Cortex of kidney (tissue), 1 donor: ENCODE measurements around the gene SCG3.

ENCODE experiments used
- DNase-seq: peaks from one replicate; lab custom pipeline; 2025; lab: John Stamatoyannopoulos, UW

Gene SCG3

GRCh38 chr15:51727141-51727897 lies 46.0 kb downstream of the SCG3 start:
- DNase-seq: no peak

- no peak for DNase-seq
These were observed 50.4 kb downstream of the SCG3 start for GRCh38 chr15:51731549-51732267.

DNA sequence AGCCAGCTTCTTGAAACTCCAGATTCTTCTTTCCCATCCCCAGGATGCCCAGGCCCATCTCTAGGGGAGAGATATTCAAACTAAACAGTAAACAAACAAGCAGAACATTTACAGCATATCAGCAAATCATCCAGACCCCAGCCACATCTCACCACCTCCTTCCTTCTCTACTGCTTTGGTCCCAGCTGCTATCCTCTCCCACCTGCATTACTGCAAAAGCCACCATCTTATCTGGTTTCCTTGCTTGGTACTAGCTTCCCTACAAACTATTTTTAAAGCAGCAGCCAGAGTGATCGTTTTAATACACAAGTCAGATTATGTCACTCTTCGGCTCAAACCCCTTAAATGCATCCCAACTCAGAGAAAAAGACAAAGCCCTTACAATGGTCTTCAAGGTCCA lies 51.3 kb downstream of the SCG3 start:
- DNase-seq: no peak

DNA sequence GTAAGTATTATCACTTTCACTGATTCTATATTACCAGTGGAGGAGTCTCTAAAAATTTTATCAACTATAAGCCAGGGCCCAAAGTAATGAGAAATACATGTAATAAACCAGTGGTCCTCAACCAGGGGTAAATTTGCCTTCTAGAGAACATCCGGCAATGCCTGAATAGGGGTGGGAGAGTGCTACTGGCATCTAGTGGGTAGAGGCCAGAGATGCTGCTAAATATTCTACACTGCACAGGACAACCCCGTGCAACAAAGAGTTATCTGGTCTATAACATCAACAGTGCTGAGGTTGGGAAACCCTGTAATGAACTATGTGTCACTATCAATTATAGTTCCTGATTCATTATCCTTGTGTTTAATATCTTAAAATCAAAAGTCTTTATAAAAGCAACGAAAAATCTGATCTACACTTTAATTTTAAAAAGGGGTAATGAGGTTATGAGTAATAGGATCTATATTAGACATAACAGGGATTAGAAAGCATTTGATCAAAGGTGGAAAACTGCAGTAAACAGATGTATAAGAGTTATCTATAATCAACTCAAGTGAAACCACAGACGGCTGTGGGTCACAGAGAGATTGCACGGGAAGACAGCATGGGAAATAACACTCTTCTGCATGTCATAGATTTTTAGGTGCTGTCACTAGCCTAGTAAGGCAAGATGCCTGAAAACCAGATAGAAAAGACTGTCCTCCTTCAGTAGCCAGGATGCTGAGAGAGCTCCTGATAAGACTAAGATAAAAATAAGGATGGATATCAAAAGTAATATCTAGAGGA lies 54.1 kb downstream of the SCG3 start:
- DNase-seq: no peak

DNA sequence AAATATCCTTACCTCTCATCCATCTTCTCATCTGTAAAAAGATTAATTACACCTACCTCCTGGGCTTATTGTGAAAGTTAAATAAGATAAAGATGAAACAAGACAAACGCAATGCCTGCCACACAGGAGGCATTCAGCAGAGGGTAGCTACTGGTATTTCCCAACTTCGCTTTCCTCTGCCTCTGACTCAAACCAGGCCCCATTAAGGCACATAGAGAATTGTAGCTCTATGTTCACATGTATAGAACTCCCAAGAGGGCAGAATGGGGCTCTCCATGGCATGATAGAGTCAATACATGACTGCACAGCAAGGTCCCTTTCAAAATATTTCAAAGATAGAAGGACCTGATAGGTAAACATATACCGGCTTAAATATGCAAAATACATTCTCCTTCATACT lies 54.8 kb downstream of the SCG3 start:
- no peak for DNase-seq

GRCh38 chr15:51736751-51737521 lies 55.6 kb downstream of the SCG3 start:
- no peak for DNase-seq

GRCh38 chr15:51737522-51738305 lies 56.4 kb downstream of the SCG3 start, which contains the start of gene LYSMD2:
Gene LYSMD2 (minus strand): TSS chr15:51737655. CDS start chr15:51737622, 33 bp downstream.
- no peak for DNase-seq

DNA sequence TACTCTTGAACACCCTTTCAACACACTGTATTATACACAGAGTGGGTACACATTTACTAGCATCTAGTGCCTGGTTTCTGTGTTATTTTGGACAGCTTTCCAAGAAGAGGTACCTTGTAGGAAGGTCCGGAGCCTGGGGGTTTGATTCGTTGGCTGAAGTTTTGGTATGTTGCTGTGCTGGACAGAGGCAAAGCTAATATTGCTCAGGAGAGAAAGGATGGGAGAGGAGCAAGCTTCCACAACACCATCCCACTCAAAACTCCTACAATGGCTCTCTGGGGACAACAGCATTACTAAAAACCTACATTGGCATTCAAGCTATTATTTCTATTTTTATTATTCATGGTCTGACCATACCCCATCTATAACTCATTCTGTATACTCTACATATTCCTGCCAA lies 57.2 kb downstream of the SCG3 start:
- DNase-seq: no peak

- no peak for DNase-seq
These were observed 57.9 kb downstream of the SCG3 start for GRCh38 chr15:51739061-51739712.

DNA sequence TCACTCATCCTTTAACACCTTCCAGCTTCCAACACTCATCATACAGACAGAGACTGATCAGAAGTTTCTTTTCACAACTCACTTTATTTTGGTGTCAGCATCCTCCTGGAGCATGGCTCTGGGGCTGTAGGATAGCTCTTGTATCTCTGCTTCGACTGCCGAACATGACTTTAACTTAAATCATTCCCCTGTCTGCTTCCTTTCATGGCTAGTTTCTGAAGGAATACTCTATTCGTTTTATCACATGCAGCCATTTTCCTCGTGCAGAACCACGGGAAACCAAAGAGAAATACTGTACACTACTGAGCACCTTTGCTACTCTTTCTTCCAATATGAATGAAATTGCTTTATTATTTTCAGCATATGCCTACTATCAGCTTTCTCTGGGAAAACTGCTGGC lies 68.0 kb downstream of the SCG3 start:
- no peak for DNase-seq

DNA sequence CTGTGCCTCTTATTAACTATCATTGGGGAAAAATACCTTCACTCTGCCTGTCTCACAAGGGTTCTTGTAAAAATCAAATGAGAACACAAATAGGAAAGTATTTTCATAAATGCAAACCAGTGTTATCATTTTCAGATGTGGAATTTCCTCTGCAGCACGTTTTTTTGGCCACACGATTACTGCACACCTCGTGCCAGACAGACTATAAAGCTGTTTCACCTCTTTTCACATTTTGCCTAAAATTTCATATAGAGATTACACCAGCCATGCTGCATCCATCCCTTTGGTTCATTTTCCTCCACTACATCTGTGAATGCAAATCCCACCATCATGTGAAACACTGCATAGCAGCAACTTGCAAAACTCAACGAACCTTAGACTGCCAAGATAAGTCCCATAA lies 68.9 kb downstream of the SCG3 start:
- no peak for DNase-seq

DNA sequence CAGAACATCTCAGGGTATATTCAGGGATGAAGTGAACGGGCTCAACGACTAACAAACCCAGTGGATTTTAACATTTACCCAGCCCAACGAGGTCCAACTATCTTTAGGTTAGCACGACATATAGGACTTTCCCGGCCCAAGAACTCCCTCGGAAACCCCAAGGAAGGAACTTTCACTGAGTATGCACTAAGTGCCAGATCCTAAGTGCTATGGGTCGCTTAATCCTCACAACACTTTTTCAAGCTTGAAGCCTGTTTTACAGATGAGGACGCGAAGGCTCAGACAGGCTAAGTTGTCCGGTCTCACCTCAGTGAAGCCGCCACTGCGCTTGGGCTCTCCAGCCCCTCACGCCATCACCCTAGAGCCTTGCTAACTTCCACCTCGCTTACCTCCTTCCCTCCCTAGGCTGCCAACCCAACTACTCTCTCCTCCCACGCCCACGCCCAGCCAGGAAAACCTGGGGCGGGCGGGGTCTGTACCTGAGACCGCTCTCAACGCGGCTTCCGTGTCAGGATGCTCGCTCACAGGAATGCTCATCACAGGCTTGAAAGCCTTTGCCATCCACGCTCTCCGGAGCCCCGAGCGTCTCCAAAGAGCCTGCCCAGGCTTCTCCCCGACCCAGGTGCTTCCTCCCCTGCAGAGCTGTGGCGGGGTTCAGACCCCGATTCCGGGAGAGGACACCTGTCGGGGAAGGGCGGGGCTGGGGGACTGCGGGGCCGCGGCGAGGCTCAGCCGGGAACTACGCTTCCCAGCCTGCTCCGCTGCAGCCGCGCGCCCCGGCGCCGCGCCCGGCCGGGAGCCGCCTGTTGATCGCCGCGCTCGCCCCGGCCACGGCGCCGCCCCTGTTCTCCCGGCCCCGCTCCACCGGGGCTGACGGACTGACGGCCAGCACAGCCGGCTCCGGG lies 69.7 kb downstream of the SCG3 start, which contains the start of gene TMOD2:
Gene TMOD2, plus strand, starts transcription at position 806 of the 905 bp plus-strand sequence. CDS start 14,845 bp downstream, outside the sequence.
- DNase-seq: no peak

DNA sequence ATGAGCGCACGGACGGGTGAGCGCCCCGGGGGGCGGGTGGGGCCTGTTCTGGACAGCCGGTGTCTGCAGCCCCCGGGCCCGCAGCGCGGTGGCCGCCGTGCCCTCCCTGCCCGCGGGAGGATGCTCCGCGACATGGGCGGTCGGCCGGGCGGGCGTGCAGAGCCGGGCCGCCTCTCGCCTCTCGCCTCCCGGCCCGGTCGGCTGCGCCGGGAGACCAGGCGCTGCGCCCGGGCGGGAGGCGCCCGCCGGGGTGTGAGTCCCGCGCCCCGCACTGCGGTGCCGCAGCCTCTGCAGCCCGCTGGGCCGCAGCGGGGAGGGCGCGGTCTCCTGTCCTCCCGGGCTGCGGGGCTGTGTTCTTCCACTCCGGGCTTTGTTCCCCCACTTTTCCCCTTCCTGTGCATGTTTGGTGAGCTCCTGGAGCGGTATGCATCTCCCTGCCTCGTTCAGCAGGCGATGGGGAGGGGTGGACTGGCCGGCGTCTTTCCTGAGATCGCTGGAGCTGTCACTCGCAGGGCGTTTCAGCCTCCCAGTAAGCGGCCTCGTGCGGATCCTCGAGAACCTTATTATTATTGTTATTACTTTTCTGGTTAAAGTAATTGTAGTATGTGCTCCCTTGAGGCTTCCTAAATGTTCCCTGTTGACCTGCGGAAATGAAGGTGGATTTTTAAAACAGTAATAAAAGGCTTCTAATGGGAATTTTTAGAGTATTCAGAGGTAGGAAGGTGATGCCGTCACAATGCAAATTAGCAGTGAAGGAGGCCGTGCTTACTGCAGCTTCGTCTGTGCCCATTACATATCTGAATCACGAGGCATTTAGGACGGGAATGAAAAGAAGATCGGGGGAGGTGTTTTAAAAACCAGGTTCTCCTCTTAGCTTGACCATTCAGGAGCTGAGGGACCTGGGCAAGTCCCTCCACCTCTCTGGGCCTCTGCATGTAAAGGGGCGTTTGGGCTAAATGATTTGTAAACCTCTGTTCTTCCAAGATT lies 70.7 kb downstream of the SCG3 start:
- DNase-seq: no peak

- no peak for DNase-seq
These were observed 71.6 kb downstream of the SCG3 start for GRCh38 chr15:51752888-51753287.

DNA sequence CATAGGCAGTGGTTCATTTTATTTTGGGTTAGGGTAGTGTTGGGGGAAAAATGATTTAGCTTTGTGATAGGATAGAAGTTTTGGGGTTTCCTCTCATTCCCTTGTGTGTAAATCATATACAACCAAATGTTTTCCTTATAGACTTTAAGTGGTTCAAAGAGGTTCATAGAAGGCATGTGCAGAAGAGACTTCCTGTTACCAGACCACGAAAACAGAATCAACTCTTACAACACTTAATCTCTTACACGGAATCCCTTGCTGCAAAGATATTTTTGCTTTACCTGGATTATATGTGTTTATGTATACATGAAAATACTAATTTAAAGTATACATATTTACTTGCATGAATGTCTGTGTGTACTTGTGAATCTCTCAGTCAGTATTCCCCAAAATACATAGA lies 73.0 kb downstream of the SCG3 start:
- no peak for DNase-seq

GRCh38 chr15:51755790-51756189 lies 74.5 kb downstream of the SCG3 start:
- no peak for DNase-seq

DNA sequence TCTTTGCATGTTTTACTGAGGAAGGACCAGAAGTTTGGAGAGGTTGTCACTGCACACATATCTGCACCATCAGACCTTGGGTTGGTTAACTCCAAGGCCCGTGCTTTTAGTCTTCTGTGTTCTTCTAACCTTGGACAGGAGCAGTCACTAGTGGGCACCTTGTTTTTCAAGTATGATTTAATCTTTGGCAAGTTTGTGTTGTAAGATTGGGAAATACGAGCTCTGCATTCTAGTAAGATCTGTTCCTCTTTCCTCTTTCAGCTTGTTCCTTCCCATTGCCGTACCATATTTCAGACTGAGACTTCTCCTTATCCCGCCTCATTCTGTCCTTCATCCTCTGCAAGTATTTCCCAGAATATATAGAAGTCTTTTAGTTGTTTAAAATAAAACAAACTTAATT lies 75.2 kb downstream of the SCG3 start:
- DNase-seq: no peak

DNA sequence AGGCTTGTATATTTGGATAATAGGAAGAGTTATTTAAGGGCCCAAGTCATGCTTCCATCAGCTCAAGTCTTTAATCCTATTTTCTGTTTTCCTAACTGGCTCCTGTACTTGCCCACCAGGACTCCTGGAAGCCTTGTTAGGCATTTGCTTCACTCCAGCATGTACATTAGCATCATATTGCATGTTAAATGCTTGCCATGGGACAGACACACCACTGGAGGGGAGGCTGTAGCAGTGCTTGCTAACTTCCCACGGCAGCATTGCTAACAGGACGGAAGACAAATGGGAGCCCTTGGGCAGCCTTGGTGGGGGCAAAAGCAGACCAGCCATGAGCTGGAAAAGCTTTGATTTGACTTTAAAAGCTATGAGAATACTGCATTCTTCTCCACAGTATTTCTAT lies 76.1 kb downstream of the SCG3 start:
- no peak for DNase-seq
